C4-2B (cell line): ENCODE results near the gene RASSF5.

ENCODE experiments used
- ZFX ChIP-seq: fragments of 450-650 bp; IDR thresholded peaks from 2 replicates; pipeline ENCODE4 v1.6.1; 2017
- TF ChIP-seq, protein P1 (sequence below): fragments of 450-650 bp; conservative IDR thresholded peaks from 2 replicates; pipeline ENCODE4 v1.5.1; 2017; ENCODE audit warnings: mild to moderate bottlenecking

DNA sequence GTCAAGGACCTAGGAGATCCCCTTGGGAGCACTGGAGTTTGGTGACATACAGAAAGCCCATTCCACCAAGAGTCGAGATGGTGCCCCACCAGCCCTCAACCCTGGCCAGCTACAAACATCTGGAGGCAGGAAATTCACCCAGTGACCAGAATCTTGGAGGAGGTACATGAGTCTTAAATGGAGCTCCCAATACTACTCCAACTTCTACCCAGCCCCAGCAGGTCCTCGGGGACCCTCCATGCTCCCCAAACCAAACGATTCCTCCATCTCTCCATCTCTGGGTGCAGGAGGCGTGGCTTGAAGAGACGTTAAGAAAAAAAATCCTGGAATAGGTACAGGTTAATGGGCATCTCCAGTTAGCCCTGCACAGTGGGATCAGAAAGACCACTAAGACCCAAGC lies 5.5 kb upstream of the RASSF5 start:
- TF ChIP-seq, protein P1, sequence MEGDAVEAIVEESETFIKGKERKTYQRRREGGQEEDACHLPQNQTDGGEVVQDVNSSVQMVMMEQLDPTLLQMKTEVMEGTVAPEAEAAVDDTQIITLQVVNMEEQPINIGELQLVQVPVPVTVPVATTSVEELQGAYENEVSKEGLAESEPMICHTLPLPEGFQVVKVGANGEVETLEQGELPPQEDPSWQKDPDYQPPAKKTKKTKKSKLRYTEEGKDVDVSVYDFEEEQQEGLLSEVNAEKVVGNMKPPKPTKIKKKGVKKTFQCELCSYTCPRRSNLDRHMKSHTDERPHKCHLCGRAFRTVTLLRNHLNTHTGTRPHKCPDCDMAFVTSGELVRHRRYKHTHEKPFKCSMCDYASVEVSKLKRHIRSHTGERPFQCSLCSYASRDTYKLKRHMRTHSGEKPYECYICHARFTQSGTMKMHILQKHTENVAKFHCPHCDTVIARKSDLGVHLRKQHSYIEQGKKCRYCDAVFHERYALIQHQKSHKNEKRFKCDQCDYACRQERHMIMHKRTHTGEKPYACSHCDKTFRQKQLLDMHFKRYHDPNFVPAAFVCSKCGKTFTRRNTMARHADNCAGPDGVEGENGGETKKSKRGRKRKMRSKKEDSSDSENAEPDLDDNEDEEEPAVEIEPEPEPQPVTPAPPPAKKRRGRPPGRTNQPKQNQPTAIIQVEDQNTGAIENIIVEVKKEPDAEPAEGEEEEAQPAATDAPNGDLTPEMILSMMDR: no peak
- TF ChIP-seq ZFX: no peak
